LoVo (cell line): ENCODE results near the gene EEFSEC.

Source experiments
- DNase-seq: peaks from one replicate; pipeline ENCODE4 v3.0.0-alpha.2; 2016; ENCODE audit warnings: low spot score

EEFSEC gene, protein sequence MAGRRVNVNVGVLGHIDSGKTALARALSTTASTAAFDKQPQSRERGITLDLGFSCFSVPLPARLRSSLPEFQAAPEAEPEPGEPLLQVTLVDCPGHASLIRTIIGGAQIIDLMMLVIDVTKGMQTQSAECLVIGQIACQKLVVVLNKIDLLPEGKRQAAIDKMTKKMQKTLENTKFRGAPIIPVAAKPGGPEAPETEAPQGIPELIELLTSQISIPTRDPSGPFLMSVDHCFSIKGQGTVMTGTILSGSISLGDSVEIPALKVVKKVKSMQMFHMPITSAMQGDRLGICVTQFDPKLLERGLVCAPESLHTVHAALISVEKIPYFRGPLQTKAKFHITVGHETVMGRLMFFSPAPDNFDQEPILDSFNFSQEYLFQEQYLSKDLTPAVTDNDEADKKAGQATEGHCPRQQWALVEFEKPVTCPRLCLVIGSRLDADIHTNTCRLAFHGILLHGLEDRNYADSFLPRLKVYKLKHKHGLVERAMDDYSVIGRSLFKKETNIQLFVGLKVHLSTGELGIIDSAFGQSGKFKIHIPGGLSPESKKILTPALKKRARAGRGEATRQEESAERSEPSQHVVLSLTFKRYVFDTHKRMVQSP

DNA sequence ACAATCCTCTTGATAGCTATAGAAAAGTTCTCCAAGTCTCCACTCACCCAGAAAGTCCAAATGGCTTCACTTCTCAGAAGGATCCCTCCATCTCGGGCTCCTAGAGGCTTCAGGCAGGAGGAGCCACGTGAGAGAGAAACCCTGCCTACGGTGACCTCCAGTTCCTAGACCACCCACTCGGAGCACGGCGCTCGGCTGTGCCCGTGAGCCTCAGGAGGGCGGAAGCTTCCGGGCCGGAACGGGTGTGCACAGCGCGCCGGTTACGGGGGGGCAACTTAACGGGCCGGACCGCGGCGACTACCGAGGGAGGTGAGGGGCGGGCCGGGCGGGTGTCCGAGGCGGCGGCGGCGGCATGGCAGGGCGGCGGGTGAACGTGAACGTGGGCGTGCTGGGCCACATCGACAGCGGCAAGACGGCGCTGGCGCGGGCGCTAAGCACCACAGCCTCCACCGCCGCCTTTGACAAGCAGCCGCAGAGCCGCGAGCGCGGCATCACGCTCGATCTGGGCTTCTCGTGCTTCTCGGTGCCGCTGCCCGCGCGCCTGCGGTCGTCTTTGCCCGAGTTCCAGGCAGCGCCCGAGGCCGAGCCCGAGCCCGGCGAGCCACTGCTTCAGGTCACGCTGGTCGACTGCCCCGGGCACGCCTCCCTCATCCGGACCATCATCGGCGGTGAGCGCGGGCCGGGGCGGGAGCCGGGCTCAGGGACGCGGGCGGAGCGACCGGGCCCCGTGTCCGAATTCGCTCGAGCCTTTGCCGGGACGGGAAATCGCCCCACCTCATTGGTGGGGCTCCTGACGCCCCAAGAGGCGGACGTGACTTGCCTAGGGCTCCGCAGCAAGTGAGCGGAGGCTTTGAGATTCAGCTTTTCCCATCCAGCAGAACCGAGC is at the start of gene EEFSEC:
TSS of gene EEFSEC (plus strand) at position 326 of the 886 bp plus-strand sequence. CDS start at position 353, 27 bp downstream.
- peak; percentile 73 for DNase-seq

DNA sequence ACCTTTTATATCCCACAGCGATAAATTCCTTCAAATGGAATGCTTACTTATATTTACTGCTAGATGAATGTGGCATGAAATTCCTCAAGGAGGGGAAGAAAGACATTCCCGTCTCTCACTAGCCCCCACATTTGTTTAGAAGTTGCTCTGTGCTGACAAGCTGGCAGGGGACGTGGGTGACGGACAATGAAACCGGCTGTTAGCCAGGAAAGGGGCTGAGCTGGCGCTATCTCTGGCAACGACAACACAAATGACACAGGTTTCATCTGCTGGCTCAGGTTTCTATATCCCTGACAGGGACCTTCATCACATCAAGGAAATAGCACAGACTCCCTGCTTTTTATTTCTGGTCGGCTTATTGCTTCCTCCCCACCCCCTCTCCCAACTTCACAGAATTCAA is 45.4 kb upstream of the EEFSEC start:
- no peak for DNase-seq

DNA sequence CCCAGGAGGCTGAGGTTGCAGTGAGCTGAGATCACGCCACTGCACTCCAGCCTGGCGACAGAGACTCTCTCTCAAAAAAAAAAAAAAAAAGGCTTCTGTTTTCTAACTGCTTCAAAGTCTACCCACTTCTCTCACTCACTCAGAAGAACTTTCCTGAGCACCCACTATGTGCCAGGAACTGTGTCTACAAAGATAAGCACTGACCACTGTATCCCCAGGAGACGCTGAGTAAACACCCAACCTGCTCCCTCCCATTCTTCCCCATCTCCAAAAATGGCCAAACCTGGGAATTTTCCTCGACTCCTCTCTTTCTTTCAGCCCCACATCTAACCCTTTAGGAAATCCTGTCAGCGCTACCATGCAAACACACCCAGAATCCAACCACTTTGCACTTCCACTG is 42.1 kb upstream of the EEFSEC start:
- no peak for DNase-seq

DNA sequence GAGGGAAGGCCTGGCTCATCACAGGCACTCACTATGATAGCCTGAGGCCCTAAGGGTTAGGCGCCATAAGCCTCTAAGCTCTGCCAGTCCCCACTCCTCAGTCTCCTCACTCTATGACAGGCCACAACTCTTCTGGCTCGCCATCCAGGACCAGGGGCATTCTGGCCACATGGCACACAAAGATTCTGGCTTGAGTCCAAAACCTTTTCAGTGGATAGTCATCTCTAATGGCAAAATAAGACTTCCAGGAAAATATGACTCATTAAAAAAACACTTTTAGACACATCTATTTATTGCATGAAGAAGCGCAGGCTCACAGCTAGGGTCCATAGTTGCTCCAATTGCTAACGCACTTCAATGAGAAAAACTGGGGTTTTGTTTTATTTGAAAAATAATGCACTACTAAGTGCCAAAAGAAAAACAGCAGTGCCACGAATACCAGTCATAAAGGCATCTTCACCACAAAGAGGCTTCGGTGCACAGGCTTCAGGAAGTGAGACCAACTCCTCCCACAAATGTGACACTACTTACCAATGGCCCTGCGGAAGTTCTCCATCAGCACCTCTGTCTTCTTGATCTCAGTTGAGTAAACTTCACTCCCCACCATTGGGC is 40.8 kb upstream of the EEFSEC start:
- peak; percentile 17 for DNase-seq

DNA sequence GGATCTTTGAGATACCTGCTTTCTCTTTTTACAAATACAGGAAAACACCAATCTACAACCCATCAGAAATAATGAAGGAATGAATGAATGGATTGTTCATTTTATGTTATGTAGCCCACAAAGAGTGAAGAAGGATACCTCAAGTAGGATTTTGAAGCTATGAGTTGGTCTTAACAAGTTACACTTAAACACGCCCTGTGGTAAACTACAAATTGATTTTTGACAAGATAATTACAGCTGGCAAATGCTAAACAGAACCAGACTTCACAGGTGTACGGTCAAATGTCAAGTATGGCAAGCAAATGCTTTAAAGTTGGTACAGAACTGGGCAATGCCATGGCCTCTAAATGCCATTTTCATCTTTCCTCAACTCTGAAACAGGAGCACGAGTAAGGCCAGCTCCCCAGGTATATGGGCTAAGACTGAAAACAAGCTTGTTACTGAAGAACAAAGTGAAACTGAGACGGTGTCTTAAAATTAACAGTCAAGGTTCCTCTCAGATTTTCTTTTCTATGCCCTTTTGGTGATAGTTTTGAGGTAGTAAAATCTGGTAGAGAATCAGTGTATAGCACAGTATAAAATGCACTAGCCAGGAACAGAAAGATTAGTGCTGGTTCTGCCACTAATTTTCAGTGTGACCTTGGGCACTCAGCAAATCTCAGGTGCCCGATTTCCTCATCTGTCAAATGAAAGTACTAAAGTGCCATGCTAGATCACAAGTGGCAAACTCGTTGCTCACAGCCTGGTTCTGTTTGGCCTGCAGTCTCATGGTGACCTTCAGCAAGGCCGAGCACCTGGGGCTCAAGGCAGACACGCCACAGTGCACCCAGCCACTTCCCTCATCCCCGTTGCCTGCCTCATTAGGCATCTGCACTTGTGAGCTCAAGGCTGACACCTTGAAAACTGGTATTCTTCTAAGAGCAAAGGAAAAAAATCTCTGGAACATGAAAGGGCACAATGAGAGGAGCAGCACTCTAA is 39.2 kb upstream of the EEFSEC start:
- no peak for DNase-seq

DNA sequence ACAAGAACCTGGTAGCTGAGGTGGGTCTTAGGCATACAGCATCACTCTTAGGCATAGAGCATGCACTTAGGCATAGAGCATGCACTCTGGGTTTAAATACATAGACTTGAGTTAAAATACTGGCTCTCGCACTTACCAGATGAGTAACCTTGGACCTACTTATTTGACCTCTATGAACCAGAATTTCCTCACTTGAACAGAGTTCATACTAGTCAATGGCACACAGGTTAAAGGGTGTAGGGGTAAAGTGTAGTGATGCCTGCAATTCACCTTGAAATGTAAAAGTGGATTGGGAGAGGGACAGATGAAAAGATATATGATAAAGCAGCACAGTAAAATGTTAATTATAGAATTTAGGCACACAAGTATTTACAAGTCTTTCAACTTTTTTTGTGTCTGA is 31.3 kb upstream of the EEFSEC start:
- DNase-seq = no peak

DNA sequence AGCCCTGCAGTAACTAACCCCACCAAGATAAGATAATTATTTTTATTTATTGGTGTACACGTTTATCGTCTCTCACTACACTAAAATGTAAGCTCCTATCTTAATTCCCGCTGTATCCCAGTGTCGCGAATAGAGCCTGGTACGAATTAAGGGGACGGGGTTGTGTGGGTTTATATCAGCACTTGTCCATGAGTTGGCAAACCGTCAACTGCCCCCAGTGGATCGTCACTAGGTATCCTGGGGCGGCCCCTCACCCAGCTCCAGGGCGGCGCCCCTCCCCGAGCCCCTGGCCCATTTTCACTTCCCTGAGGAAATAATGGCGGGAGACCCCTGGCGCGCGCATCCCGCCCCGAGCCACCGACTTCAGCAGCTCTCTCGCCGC is 30.1 kb upstream of the EEFSEC start:
- no peak for DNase-seq

DNA sequence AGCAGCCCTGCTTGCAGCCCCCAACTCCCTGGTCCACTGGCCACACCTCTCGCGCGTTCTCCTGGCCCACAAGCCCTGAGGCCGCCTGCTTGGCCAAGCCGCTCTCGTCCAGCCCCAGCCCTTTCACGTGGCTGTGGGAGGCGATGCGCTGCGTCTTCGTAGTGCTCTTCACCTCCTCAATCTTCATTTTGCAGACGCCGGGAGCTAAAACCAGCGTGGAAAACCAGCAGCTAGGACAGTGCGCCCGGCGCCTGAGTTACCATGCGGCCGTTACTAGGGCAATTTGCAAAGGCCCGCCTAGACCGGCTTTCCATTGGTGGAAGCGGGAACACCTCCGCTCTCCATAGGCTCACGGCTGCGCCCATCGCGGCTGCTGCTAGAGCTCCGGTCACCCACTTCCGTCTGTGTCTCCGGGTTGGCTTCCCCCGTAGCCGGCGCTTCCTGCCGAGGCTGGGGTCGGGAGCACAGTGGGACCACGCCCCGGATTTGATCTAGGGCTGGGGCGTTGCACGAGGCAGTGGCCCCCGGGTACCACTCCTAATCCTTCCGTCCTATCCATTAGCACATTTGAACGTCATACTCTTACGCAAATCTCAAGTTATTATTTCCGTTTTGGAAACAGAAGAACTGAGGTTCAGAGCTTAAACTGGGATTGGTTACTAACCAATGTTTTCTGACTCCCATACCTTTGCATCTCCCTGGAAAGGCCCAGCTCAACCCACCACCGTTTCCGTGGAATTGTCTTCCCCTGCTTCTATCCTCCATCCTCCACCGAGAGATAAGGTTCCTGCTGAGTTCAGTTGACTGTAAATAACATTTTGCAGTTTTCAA is 29.5 kb upstream of the EEFSEC start, which contains the start of gene RUVBL1:
TSS of gene RUVBL1 (minus strand) at position 275 of the 831 bp plus-strand sequence. CDS start at position 187, 88 bp downstream.
- peak; percentile 98 for DNase-seq

DNA sequence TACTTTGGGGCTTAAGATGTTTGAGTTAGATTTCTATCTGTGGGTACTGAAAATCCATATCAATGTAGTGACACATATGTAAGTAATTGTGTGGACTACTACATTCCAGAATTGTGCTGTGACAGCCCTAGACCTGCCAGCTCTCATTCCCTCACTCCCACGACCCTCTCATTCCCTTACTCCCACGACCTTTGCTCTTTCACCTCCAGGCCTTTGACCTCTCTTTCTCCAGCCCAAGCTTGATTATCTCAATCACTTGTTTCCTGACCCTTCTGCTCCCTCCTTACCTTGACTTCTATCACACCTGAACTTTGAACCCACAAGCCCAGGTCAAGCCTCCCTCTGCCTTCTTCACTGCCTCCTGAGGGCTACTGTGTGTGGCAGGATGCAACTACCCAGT is 26.0 kb upstream of the EEFSEC start:
- DNase-seq = no peak

DNA sequence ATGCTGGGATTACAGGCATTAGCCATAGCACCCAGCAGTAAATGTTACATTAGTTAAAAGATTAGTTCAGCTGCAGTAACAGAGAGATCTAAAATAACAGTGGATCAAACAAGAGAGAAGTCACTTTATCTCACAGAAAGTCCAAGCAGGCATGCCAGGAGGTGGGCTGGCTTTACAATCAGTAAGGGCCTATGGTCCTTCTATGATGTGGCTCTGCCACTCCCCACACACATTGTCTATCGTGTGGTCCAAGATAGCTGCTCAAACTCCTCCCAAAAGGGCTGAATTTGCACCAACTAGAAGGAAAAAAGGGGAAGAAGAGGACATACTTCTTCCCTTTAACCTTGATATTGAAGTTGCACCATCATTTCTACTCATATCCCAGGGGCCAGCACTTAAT is 25.0 kb upstream of the EEFSEC start:
- no peak for DNase-seq

DNA sequence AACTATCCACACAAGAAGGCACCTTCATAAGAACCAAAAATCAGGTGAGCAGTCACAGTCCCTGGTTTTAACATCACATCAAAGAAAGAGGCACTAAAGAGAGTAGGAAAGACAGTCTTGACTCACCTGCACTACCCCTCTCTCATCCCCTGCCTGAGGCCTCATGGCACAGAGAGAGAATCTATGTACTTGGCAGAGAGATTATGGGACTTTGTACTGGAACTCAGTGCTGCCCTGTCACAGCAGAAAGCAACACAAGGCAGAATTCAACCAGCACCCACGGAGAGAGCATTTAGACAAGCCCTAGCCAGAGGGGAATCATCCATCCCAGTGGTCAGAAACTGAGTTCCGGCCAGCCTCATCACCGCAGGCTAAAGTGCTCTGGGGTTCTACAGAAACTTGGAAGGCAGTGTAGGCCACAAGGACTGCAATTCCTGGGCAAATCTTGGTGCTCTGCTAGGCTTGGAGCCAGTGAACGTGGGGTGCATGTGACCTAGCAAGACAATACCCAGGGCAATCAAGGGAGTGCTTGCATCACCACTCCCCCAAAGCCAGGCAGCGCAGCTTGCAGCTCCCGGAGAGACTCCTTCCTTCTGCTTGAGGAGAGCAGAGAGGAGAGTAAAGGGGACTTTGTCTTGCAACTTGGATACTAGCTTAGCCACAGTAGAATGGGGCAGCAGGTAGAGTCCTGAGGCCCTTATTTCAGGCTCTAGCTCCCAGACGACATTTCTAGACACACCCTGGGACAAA is 21.2 kb upstream of the EEFSEC start:
- DNase-seq = no peak

DNA sequence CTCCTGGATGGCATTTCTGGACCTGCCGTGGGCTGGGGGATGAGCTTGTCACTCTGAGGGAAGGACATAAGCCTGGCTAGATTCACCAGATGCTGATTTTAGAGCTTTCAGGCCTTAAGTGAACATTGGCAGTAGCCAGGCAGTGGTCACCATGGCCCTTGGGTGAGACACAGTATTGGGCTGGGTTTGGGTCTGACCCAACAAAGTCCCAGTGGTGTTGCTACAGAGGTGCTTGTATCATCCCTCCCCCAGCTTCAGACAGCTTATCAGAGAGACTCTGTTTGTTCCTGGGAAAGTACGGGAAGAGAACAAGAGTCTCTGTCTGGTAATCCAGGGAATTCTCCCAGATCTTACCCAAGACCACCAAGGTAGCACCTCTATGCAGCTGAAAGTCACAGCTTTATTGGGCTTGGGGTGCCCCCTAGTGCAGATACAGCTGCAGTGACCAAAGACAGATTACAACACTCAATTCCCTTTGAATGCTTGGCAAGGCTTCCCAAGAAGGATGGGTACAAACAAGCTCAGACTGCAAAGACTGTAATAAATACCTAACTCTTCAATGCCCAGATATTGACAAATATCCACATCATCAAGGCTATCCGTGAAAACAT is 19.9 kb upstream of the EEFSEC start:
- DNase-seq = no peak

DNA sequence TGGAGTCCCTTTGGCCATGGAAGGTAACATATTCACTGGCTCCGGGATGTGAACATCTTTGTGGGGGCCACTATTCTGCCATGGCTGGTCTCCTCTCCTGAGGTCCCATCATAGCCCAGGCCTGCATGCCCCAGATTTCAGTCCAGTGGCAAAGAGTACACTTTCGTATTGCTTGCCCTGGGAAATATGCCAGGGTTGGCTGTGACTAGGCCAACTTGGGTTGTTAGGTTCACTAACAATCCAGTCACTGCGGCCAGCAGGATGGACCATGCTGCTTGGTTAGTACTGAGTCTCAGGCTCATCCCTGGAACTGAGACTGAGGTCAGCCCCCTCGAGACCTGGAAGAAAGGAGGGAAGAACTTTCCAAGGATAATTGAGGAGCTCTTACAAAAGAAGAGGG is 9.8 kb upstream of the EEFSEC start:
- DNase-seq = no peak

DNA sequence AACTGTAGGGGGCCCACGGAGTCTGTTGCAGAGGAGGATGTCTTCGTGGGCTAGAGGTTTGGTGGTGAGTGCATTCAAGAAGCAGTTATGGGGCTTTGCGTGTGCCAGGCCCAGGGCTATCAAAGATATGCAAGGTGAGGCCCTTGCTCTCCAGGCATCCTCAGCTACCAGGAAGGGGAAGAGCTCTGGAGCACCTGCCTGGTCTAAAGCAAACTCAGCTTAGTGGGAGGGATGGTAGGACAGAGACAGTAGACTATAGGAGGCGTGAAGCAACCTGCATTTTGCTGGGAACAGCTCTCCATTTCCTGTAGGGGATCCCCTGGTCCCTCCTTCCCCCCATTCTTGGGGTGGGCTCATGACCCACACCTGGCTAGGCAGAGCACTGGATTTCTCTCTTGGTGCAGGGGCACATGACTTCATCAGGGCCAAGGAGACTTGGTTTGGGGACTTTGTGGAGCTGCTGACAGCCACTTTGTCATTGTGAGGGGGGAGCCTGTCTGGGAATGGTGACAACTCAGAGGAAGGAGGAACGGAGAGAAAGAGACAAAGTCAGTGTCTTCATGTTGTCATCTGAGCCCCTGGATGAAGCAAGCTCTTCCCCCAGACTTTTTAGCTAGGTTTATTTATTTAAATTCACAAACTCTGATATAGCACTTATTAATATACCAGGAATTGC is 8.6 kb upstream of the EEFSEC start:
- DNase-seq = no peak

DNA sequence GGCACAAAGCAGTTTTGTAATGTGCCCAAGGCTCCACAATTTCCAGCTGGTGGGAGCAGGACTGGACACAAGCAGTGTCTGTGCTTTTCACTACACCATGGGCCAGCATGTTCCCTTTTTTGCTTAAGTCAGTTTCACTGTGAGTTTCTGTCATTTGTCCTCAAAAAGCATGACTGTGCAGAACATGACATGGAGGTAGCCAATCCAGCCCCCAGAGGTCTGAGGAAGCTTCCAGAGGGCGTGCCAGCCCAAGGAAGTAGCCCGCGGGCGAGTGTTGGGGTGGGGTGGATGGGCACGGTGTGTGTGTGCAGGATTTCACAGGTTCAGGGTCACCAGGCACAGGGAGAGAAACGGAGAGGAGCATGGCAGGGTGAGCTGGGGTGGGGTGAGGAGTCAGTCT is 8.0 kb upstream of the EEFSEC start:
- no peak for DNase-seq

DNA sequence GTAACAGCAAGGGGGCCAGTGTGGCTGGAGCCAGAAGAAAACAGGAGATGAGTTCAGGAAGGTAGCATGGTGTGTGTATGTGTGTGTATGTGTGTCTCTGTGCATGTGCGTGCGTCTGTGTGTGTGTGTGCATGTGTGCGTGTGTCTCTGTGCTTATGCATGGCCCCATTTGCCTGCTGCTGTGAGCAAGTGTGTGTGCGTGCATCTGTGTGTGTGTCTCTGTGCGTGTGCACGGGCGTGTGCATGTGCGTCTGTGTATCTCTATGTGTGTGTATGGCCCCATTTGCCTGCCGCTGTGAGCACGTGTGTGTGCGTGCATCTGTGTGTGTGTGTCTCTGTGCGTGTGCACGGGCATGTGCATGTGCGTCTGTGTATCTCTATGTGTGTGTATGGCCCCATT is 7.1 kb upstream of the EEFSEC start:
- no peak for DNase-seq

DNA sequence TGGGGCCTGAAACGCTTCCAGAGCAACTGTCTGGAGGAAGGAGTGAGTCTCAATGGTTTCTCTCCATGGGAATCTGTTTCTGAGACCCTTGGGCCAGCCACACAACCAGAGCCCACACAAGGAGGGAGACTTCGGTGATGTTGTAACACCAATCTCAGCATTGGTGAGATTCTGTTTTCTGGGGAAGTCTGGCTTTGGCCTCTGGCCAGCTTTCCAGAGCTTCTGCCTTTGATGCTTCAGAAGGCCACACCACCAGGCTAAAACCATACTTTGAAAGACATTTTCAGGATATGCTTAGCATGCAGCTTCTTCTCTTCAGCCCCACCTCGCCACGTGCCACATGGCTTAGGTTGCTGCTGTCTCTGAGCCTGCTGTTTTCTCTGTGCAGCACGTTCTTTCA is 3.6 kb upstream of the EEFSEC start:
- no peak for DNase-seq

DNA sequence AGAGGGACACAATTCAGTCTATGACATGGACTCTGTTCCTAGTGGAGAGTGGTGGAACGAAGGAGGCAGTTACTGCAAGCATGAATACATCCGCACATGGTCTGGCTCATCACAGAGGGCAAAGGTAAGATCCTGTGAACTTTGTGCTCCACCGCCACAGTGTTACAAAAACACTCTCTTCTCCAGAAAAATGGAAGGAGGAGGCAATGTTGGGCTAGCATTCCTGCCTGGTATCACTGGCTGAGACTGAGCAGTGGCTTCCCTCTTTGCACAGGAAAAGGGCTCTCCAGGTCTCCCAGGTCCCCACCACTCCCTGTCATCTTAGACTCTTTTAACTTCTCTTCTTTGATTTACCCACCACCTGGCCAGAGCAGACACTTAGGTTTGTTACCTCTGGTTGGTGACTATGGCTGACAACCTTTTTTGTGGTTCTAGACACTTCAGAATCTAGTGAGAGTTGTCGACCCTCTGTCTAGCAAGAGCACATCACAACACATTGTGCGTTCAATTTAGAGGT is 1.5 kb upstream of the EEFSEC start:
- DNase-seq = no peak
